Tibial artery (tissue), 4 donors: ENCODE measurements around the gene ZIM2.

ENCODE experiments used
- DNase-seq, 2 donors: peaks; one replicate each; pipeline ENCODE4 v3.0.0-alpha.2; 2019
- H3K27ac ChIP-seq, 2 donors: fragments of 200-600 bp; sonication (generic) in 1 of 2; 1 replicate in 1 of 2; 2 replicates in 1 of 2; pipeline ENCODE4 v1.5.1; 2018 to 2019; ENCODE audit warnings: mild to moderate bottlenecking in 1 of 2
- H3K27me3 ChIP-seq, 2 donors: fragments of 200-600 bp; sonication (generic) in 1 of 2; one replicate each; pipeline versions ENCODE4 v1.5.1 to v1.6.0; 2016 to 2019
- H3K36me3 ChIP-seq, 3 donors: fragments of 200-600 bp; sonication (generic) in 2 of 3; one replicate each; pipeline ENCODE4 v1.5.1; 2016 to 2019; ENCODE audit warnings: mild to moderate bottlenecking in 2 of 3
- H3K4me1 ChIP-seq, 4 donors: fragments of 200-600 bp; sonication (generic) in 2 of 4; 1 replicate in 3 of 4; 2 replicates in 1 of 4; pipeline ENCODE4 v1.5.1; 2016 to 2019
- H3K4me3 ChIP-seq, 2 donors: fragments of 200-600 bp; sonication (generic) in 1 of 2; 1 replicate in 1 of 2; 2 replicates in 1 of 2; pipeline ENCODE4 v1.5.1; 2018 to 2019; ENCODE audit warnings: mild to moderate bottlenecking in 2 of 2
- H3K9me3 ChIP-seq, 3 donors: fragments of 200-600 bp; sonication (generic) in 1 of 3; one replicate each; pipeline ENCODE4 v1.5.1; 2016 to 2019
- CTCF ChIP-seq, 2 experiments: fragments of 200-600 bp in 1 of 2; fragments of 450-650 bp in 1 of 2; IDR thresholded peaks; one replicate each; pipeline ENCODE4 v1.5.1; 2017 to 2019; ENCODE audit warnings: antibody characterized with exemption in 2 of 2, mild to moderate bottlenecking in 1 of 2, moderate library complexity in 1 of 2
- intact Hi-C: fragments of 100-400 bp; cut with DNase I; formaldehyde crosslinking; loops from one replicate; pipeline ENCODE4 v1.15.0; 2023; ENCODE audit warnings: low total_unique reads

The ZIM2 gene

GRCh38 chr19:56875717-56876116, 35.2 kb upstream of the ZIM2 start:
- TF ChIP-seq CTCF (IDR thresholded peaks at IDR 0.05), result no peak
- Histone ChIP-seq H3K36me3 (no peaks in the 10 kb centered on the region), H3K27ac (no peak overlapping the region), H3K4me3 (no peak overlapping the region), H3K9me3 (peaks cover 0 to 28% (median 0%) of the 10 kb centered on the region in 3 donors), H3K4me1 (no peaks in the 10 kb centered on the region), H3K27me3 (no peaks in the 10 kb centered on the region)
- no peak for DNase-seq
- intact Hi-C loops, result no loop called here

GRCh38 chr19:56874530-56874929, 34.0 kb upstream of the ZIM2 start:
- H3K27me3 ChIP-seq, result no peaks in the 10 kb centered on the region
- H3K4me1 ChIP-seq, result no peaks in the 10 kb centered on the region
- H3K27ac ChIP-seq, result no peak overlapping the region
- H3K4me3 ChIP-seq, result no peak overlapping the region
- DNase-seq, result no peak
- H3K9me3 ChIP-seq, result peaks cover 0 to 22% (median 0%) of the 10 kb centered on the region in 3 donors
- no peaks in the 10 kb centered on the region for H3K36me3 ChIP-seq
- intact Hi-C loops, result no loop called here
- no peak for TF ChIP-seq CTCF (IDR thresholded peaks at IDR 0.05)

- no peak for TF ChIP-seq CTCF (IDR thresholded peaks at IDR 0.05)
- Histone ChIP-seq H3K4me3 (no peak overlapping the region), H3K9me3 (peaks cover 0 to 22% (median 0%) of the 10 kb centered on the region in 3 donors), H3K4me1 (no peaks in the 10 kb centered on the region), H3K36me3 (no peaks in the 10 kb centered on the region), H3K27ac (no peak overlapping the region), H3K27me3 (no peaks in the 10 kb centered on the region)
- DNase-seq, result no peak
- intact Hi-C loops, result no loop called here
These were observed 33.0 kb upstream of the ZIM2 start for GRCh38 chr19:56873493-56873892.

- H3K9me3 ChIP-seq, result peaks cover 0 to 17% (median under 1%) of the 10 kb centered on the region in 3 donors
- H3K36me3 ChIP-seq, result no peaks in the 10 kb centered on the region
- no peak overlapping the region for H3K27ac ChIP-seq
- no peak overlapping the region for H3K4me3 ChIP-seq
- no peaks in the 10 kb centered on the region for H3K27me3 ChIP-seq
- no peaks in the 10 kb centered on the region for H3K4me1 ChIP-seq
- no peak for DNase-seq
- no peak for TF ChIP-seq CTCF (IDR thresholded peaks at IDR 0.05)
- intact Hi-C loops, result no loop called here
These were observed 29.4 kb upstream of the ZIM2 start for GRCh38 chr19:56869886-56870285.

- Histone ChIP-seq H3K36me3 (no peaks in the 10 kb centered on the region), H3K4me3 (no peak overlapping the region), H3K27ac (no peak overlapping the region), H3K9me3 (peaks cover 0 to 17% (median 9%) of the 10 kb centered on the region in 3 donors), H3K4me1 (no peaks in the 10 kb centered on the region), H3K27me3 (no peaks in the 10 kb centered on the region)
- DNase-seq, result no peak
- TF ChIP-seq CTCF (IDR thresholded peaks at IDR 0.05), result no peak
- intact Hi-C loops, result no loop called here
These were observed 27.9 kb upstream of the ZIM2 start for GRCh38 chr19:56868446-56868845.

- Histone ChIP-seq H3K27me3 (no peaks in the 10 kb centered on the region), H3K9me3 (peaks cover 0 to 16% (median 10%) of the 10 kb centered on the region in 3 donors), H3K4me1 (no peaks in the 10 kb centered on the region), H3K27ac (no peak overlapping the region), H3K36me3 (no peaks in the 10 kb centered on the region), H3K4me3 (no peak overlapping the region)
- no peak for DNase-seq
- no peak for TF ChIP-seq CTCF (IDR thresholded peaks at IDR 0.05)
- intact Hi-C loops, result no loop called here
These were observed 26.0 kb upstream of the ZIM2 start for GRCh38 chr19:56866538-56866937.
